Heart left ventricle (tissue), 16 donors: ENCODE data around the gene TSR2. TPM values are rescaled to one million over a fixed set of nuclear protein-coding genes. Genes with fewer than 3 reads are reported as not detected.

Source experiments
- ATAC-seq, 4 donors: fragments of 200-7000 bp; cut with Tn5 transposase; one replicate each; pipeline ENCODE4 v1.9.1; 2020 to 2022; ENCODE audit warnings: moderate library complexity in 4 of 4, mild to moderate bottlenecking in 3 of 4, moderate number of reproducible peaks in 1 of 4
- DNase-seq, 5 donors: peaks; one replicate each; pipeline ENCODE4 v3.0.0-alpha.2; 2020
- H3K27ac ChIP-seq, 12 donors: fragments of 200-600 bp; sonication (generic) in 4 of 12; one replicate each; pipeline versions ENCODE4 v1.5.0 to v1.8.0; 2016 to 2022; ENCODE audit warnings: mild to moderate bottlenecking in 2 of 12
- H3K27me3 ChIP-seq, 9 donors: fragments of 200-600 bp; sonication (generic) in 2 of 9; one replicate each; pipeline versions ENCODE4 v1.5.1 to v1.8.0; 2016 to 2022; ENCODE audit warnings: mild to moderate bottlenecking in 3 of 9
- H3K36me3 ChIP-seq, 9 donors: fragments of 200-600 bp; sonication (generic) in 2 of 9; one replicate each; pipeline versions ENCODE4 v1.5.0 to v1.8.0; 2018 to 2022; ENCODE audit warnings: mild to moderate bottlenecking in 2 of 9
- H3K4me1 ChIP-seq, 12 donors: fragments of 200-600 bp; sonication (generic) in 4 of 12; one replicate each; pipeline versions ENCODE4 v1.5.0 to v1.8.0; 2016 to 2022; ENCODE audit warnings: mild to moderate bottlenecking in 3 of 12
- H3K4me3 ChIP-seq, 12 donors: fragments of 200-600 bp; sonication (generic) in 4 of 12; one replicate each; pipeline versions ENCODE4 v1.5.0 to v1.8.0; 2017 to 2022; ENCODE audit warnings: mild to moderate bottlenecking in 9 of 12, moderate library complexity in 4 of 12
- H3K9me3 ChIP-seq, 12 donors: fragments of 200-600 bp; sonication (generic) in 4 of 12; one replicate each; pipeline versions ENCODE4 v1.5.0 to v1.8.0; 2016 to 2022; ENCODE audit warnings: mild to moderate bottlenecking in 1 of 12
- CTCF ChIP-seq, 12 donors: fragments of 200-600 bp; sonication (generic) in 4 of 12; IDR thresholded peaks; one replicate each; pipeline versions ENCODE4 v1.5.0 to v1.8.0; 2018 to 2022; ENCODE audit warnings: antibody characterized with exemption in 12 of 12, mild to moderate bottlenecking in 5 of 12
- POLR2A ChIP-seq, 2 donors: fragments of 450-650 bp; IDR thresholded peaks; one replicate each; pipeline ENCODE4 v1.6.1; 2017; ENCODE audit warnings: antibody characterized with exemption in 2 of 2, mild to moderate bottlenecking in 2 of 2, moderate library complexity in 2 of 2
- WGBS, 4 donors: extraction: QIAGEN DNeasy Blood & Tissue Kit in 2 of 4; methylation state at CpG; one replicate each; pipeline versions ENCODE4 v1.1.5 to v1.1.7; 2013 to 2018; 5-methylcytosine and 5-hydroxymethylcytosine counted together
- intact Hi-C, 10 donors: fragments of 100-400 bp; cut with DNase I; formaldehyde crosslinking; loops; one replicate each; pipeline versions ENCODE4 v1.11.1 to v1.14.2; 2022
- polyA plus RNA-seq, 2 donors: library from polyadenylated mRNA; stranded (reverse); fragments of 200-250 nt; gene quantifications; one replicate each; pipeline ENCODE4 v1.2.3, GENCODE V29; 2013
- total RNA-seq, 9 donors: library from RNA; depleted of rRNA in 2 of 9; stranded (reverse); fragments of >200 nt in 2 of 9; fragmentation: NEBNext Ultra II Directional in 3 of 9; extraction: Animal tissue kit (Norgen Biotek cat#: 25700) in 3 of 9; gene quantifications; one replicate each; pipeline versions ENCODE4 v1.1.0 to v1.2.4, GENCODE V29; 2016 to 2023
- donor health status: ischemic (EF 13 %, LVEDD 7.1; RV severe dilation, severe dysfunction).
- donor health status: healthy with polysubstance abuse.
- donor health status: DM: no; HTN: yes; CAD: no.
- donor health status: DM: no; HTN: no; CAD: no.
- donor health status: ischemic (EF 25% LVEDD 6.9; RV normal size, moderate dysfunction).
- donor health status: ischemic (EF 25% LVEDD 5.7; RV mildly dilated, moderate dysfunction).
- donor health status: healthy.
- donor health status: DM: yes; HTN: yes; CAD: no.
- donor health status: ischemic (EF 35%, LVEDD 5.7; RV mildly dilated, moderate dysfunction).
- donor health status: nonischemic (EF 11% LVEDD 7.7; RV severe dilation, severe dysfunction).
- donor health status: DM: yes; HTN: yes; CAD: no.
- donor health status: PGD.
- donor health status: ischemic (EF 29% LVEDD 5.4; RV normal size, mild dysfunction).
- donor health status: nonischemic (EF 23%, LVEDD 6.1; RV moderate dilation, normal function).

Gene TSR2
- total and polyA plus RNA-seq, 11 donors: 17.7 to 54.3 (median 35.9) TPM

DNA sequence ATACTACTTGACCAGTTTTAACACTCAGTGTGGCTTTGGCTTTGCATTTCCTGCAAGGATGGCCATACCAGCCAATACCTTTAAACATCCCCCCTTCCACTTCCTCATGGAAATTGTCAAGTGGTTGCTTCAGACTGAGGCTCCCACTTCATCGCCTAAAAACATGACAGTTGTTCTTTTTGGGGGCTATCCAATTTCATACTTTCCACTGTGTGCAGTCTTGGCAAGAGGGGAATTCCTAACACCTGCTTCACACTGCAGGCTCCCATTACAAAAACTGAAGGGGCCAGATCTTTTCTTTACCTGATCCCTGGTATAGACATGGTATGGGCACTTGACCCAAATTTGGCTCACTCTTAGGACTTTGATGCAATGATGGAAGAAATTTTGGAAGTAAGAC, 28.5 kb upstream of the TSR2 start:
- Histone ChIP-seq H3K27ac (no peak overlapping the region), H3K9me3 (no peaks in the 10 kb centered on the region), H3K4me3 (no peak overlapping the region), H3K4me1 (no peaks in the 10 kb centered on the region), H3K36me3 (no peaks in the 10 kb centered on the region), H3K27me3 (peaks cover 0 to 7% (median 0%) of the 10 kb centered on the region in 9 donors)
- TF ChIP-seq CTCF (IDR thresholded peaks at IDR 0.05): no peak
- no peak for TF ChIP-seq POLR2A (IDR thresholded peaks at IDR 0.05)
- WGBS, 4 donors: 44 to 67% (median 63%) methylated on average over 1 of the region's 1 CpG
- ATAC-seq (peak in 1 of 4 donors; percentile 24), DNase-seq (no peak)
- intact Hi-C loops: no loop called here

DNA sequence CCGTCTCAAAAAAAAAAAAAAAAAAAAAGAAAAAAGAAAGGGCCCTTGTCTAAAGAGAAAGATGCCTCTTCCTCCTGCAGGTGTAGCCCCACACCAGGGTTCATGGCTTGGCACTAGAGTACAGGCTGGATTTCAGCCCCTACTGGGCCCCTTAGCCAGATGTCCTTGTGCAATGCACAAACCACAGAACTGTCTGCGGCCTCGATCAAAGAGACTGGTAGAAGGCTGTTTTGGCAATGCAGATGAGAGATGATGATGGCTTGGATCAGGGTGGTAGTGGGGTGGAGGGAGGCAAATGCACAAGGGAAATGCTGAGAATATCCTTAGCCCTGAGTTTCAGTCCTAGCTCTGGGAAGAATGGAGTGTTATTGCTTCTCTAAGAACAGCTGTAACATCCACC, 26.5 kb upstream of the TSR2 start:
- Histone ChIP-seq H3K4me3 (no peak overlapping the region), H3K4me1 (no peaks in the 10 kb centered on the region), H3K27ac (no peak overlapping the region), H3K36me3 (no peaks in the 10 kb centered on the region), H3K9me3 (no peaks in the 10 kb centered on the region), H3K27me3 (peaks cover 0 to 4% (median 0%) of the 10 kb centered on the region in 9 donors)
- no peak for TF ChIP-seq CTCF (IDR thresholded peaks at IDR 0.05)
- TF ChIP-seq POLR2A (IDR thresholded peaks at IDR 0.05): no peak
- DNase-seq (no peak), ATAC-seq (no peak)
- intact Hi-C loops: no loop called here
- WGBS, 4 donors: 67 to 85% (median 76%) methylated on average over 3 of the region's 3 CpGs

GRCh38 chrX:54415534-54416350, 24.5 kb upstream of the TSR2 start:
- intact Hi-C loops: no loop called here
- no peak for TF ChIP-seq POLR2A (IDR thresholded peaks at IDR 0.05)
- TF ChIP-seq CTCF (IDR thresholded peaks at IDR 0.05): no peak
- H3K9me3 ChIP-seq: no peaks in the 10 kb centered on the region
- peaks cover 0 to 5% (median 0%) of the 10 kb centered on the region in 12 donors for H3K4me1 ChIP-seq
- no peak overlapping the region for H3K4me3 ChIP-seq
- DNase-seq (no peak), ATAC-seq (no peak)
- no peak overlapping the region for H3K27ac ChIP-seq
- H3K36me3 ChIP-seq: no peaks in the 10 kb centered on the region
- 29 to 53% (median 40%) methylated on average over 13 of the region's 13 CpGs for WGBS, 4 donors
- H3K27me3 ChIP-seq: peaks cover 0 to 4% (median 0%) of the 10 kb centered on the region in 9 donors

GRCh38 chrX:54416965-54417364, 23.2 kb upstream of the TSR2 start:
- H3K36me3 ChIP-seq: no peaks in the 10 kb centered on the region
- 61 to 90% (median 71%) methylated on average over 2 of the region's 2 CpGs for whole genome bisulfite sequencing, 4 donors

More at GRCh38 chrX:54416965-54417364, 23.2 kb upstream of the TSR2 start:
- ATAC-seq (no peak), DNase-seq (no peak)
- Histone ChIP-seq H3K9me3 (no peaks in the 10 kb centered on the region), H3K4me3 (no peak overlapping the region), H3K27me3 (peaks cover 0 to 4% (median 0%) of the 10 kb centered on the region in 9 donors), H3K4me1 (peaks cover 0 to 5% (median 0%) of the 10 kb centered on the region in 12 donors), H3K27ac (no peak overlapping the region)
- TF ChIP-seq POLR2A (IDR thresholded peaks at IDR 0.05) (no peak), CTCF (IDR thresholded peaks at IDR 0.05) (no peak)
- intact Hi-C loops: no loop called here
